ENCODE data around the gene NID2.

The NID2 gene

GRCh38 chr14:52023518-52023917, 45.3 kb downstream of the NID2 start:
- no peak for DNase-seq

GRCh38 chr14:52021957-52022600, 46.8 kb downstream of the NID2 start:
- no peak for DNase-seq

- DNase-seq: no peak
Measured at GRCh38 chr14:52020866-52021717, 47.8 kb downstream of the NID2 start.

- no peak for DNase-seq
Measured at GRCh38 chr14:52020161-52020714, 48.6 kb downstream of the NID2 start.

GRCh38 chr14:52018970-52019369, 49.9 kb downstream of the NID2 start:
- no peak for DNase-seq

GRCh38 chr14:52018252-52018651, 50.6 kb downstream of the NID2 start:
- DNase-seq: no peak

GRCh38 chr14:52015411-52016030, 53.3 kb downstream of the NID2 start:
- DNase-seq: no peak

- no peak for DNase-seq
Measured at GRCh38 chr14:52014601-52015267, 54.1 kb downstream of the NID2 start.

GRCh38 chr14:52013984-52014600, 54.8 kb downstream of the NID2 start:
- DNase-seq: no peak

GRCh38 chr14:52012635-52013034, 56.2 kb downstream of the NID2 start:
- DNase-seq: no peak

GRCh38 chr14:52011523-52011922, 57.3 kb downstream of the NID2 start:
- no peak for DNase-seq

- no peak for DNase-seq
Measured at GRCh38 chr14:52010173-52010693, 58.6 kb downstream of the NID2 start.

GRCh38 chr14:52008136-52008535, 60.7 kb downstream of the NID2 start:
- DNase-seq: no peak

GRCh38 chr14:52007637-52008036, 61.2 kb downstream of the NID2 start:
- DNase-seq: no peak

- no peak for DNase-seq
Measured at GRCh38 chr14:52007211-52007610, 61.6 kb downstream of the NID2 start.

GRCh38 chr14:52006361-52006760, 62.5 kb downstream of the NID2 start:
- DNase-seq: no peak

GRCh38 chr14:52005625-52006024, 63.2 kb downstream of the NID2 start:
- DNase-seq: no peak

GRCh38 chr14:52003324-52003723, 65.5 kb downstream of the NID2 start:
- DNase-seq: no peak

GRCh38 chr14:52002542-52002941, 66.3 kb downstream of the NID2 start:
- no peak for DNase-seq

GRCh38 chr14:52000696-52001095, 68.2 kb downstream of the NID2 start:
- no peak for DNase-seq

- no peak for DNase-seq
Measured at GRCh38 chr14:52000019-52000582, 68.8 kb downstream of the NID2 start.

- DNase-seq: no peak
Measured at GRCh38 chr14:51999084-51999483, 69.8 kb downstream of the NID2 start.
